Activated CD8-positive, alpha-beta memory T cell treated with anti-CD3 and anti-CD28 coated beads, Interleukin-2, amount 10 ng/mL, durations not matched to agents 7 days and 5 days (primary cell): ENCODE data around the gene PAIP2. TPM values are rescaled to one million over a fixed set of nuclear protein-coding genes. Genes with fewer than 3 reads are reported as not detected.
A peak's percentile ranks its signal among the peaks of the same experiment; 100 is the strongest.

ENCODE experiments used
- ATAC-seq: fragments of 150-1000 bp; cut with Tn5 transposase; one replicate; pipeline ENCODE4 v1.10.0; 2021; ENCODE audit warnings: moderate library complexity
- CTCF ChIA-PET: fragments of 350-600 bp; sonication (Branson Sonifier 250); formaldehyde crosslinking; loops from one replicate; lab custom pipeline; 2021; ENCODE audit warnings: antibody characterized with exemption; lab: Charles Lee
- DNase-seq: peaks from one replicate; pipeline ENCODE4 v3.0.0-alpha.2; 2020
- H3K27ac Mint-ChIP-seq: one replicate; pipeline ENCODE4 v1.8.0; 2021; ENCODE audit warnings: mild to moderate bottlenecking, mixed read lengths
- H3K27me3 Mint-ChIP-seq: one replicate; pipeline ENCODE4 v1.8.0; 2021; ENCODE audit warnings: mixed read lengths
- H3K36me3 Mint-ChIP-seq: one replicate; pipeline ENCODE4 v1.8.0; 2021; ENCODE audit warnings: mild to moderate bottlenecking, mixed read lengths
- H3K4me1 Mint-ChIP-seq: one replicate; pipeline ENCODE4 v1.8.0; 2021; ENCODE audit warnings: mixed read lengths
- H3K4me3 Mint-ChIP-seq: one replicate; pipeline ENCODE4 v1.8.0; 2021; ENCODE audit warnings: mild to moderate bottlenecking, moderate library complexity, mixed read lengths
- H3K9me3 Mint-ChIP-seq: one replicate; pipeline ENCODE4 v1.8.0; 2022; ENCODE audit warnings: low read depth, mixed read lengths
- total RNA-seq, 2 experiments: library from RNA; stranded (reverse); gene quantifications; one replicate each; pipeline ENCODE4 v1.2.3, GENCODE V29; 2021

The PAIP2 gene
- total RNA-seq, 2 experiments from 2014 or later, result 83.4 to 112 TPM

GRCh38 chr5:139392324-139392677, 50.6 kb downstream of the PAIP2 start:
- ATAC-seq (peak; percentile 41), DNase-seq (no peak)
- CTCF ChIA-PET, result interaction anchor here (0.7 to 4.4 kb wide), 14 partner anchors 11 to 223 kb away, joined by 3 to 32 read pairs (median 4); partner anchors contain the start of genes PAIP2 and SPATA24
- no peaks in the 10 kb centered on the region for H3K27me3 Mint-ChIP-seq
- peak overlapping the region; percentile 96 for H3K4me3 Mint-ChIP-seq
- no peaks in the 10 kb centered on the region for H3K9me3 Mint-ChIP-seq
- peaks cover 65% of the 10 kb centered on the region for H3K4me1 Mint-ChIP-seq
- H3K36me3 Mint-ChIP-seq, result peaks cover 24% of the 10 kb centered on the region
- peak overlapping the region; percentile 100 for H3K27ac Mint-ChIP-seq

- peak; percentile 95 for DNase-seq
- peaks cover 63% of the 10 kb centered on the region for H3K4me1 Mint-ChIP-seq
- H3K27ac Mint-ChIP-seq, result peak overlapping the region; percentile 92
- H3K27me3 Mint-ChIP-seq, result no peaks in the 10 kb centered on the region
- no peaks in the 10 kb centered on the region for H3K9me3 Mint-ChIP-seq
- H3K36me3 Mint-ChIP-seq, result peaks cover 26% of the 10 kb centered on the region
- H3K4me3 Mint-ChIP-seq, result peak overlapping the region; percentile 96
- peak; percentile 74 for ATAC-seq
- CTCF ChIA-PET, result interaction anchor here (0.5 to 4.4 kb wide), 12 partner anchors 10 to 195 kb away, joined by 3 to 32 read pairs (median 4); partner anchors contain the start of genes MATR3, PAIP2, SIL1 and SPATA24
Observed at GRCh38 chr5:139392678-139393496, 51.2 kb downstream of the PAIP2 start.

GRCh38 chr5:139393497-139394122, 52.0 kb downstream of the PAIP2 start:
- Mint-ChIP-seq H3K4me1 (peaks cover 60% of the 10 kb centered on the region), H3K27me3 (no peaks in the 10 kb centered on the region), H3K4me3 (peak overlapping the region; percentile 96), H3K9me3 (no peaks in the 10 kb centered on the region), H3K36me3 (peaks cover 26% of the 10 kb centered on the region), H3K27ac (peak overlapping the region; percentile 92)
- DNase-seq, result no peak
- CTCF ChIA-PET, result interaction anchor here (0.7 to 4.4 kb wide), 9 partner anchors 9 to 196 kb away, joined by 3 to 32 read pairs (median 5); partner anchors contain the start of genes MATR3, PAIP2, SIL1 and SPATA24
- no peak for ATAC-seq

GRCh38 chr5:139394123-139394653, 52.5 kb downstream of the PAIP2 start:
- ATAC-seq (peak; percentile 12), DNase-seq (peak; percentile 82)
- CTCF ChIA-PET, result interaction anchor here (0.9 to 2.5 kb wide), 4 partner anchors 9 to 120 kb away, joined by 3 to 13 read pairs (median 6); partner anchors contain the start of gene SPATA24
- peaks cover 60% of the 10 kb centered on the region for H3K4me1 Mint-ChIP-seq
- H3K27ac Mint-ChIP-seq, result peak overlapping the region; percentile 92
- H3K27me3 Mint-ChIP-seq, result no peaks in the 10 kb centered on the region
- peaks cover 25% of the 10 kb centered on the region for H3K36me3 Mint-ChIP-seq
- H3K4me3 Mint-ChIP-seq, result peak overlapping the region; percentile 96
- no peaks in the 10 kb centered on the region for H3K9me3 Mint-ChIP-seq

DNA sequence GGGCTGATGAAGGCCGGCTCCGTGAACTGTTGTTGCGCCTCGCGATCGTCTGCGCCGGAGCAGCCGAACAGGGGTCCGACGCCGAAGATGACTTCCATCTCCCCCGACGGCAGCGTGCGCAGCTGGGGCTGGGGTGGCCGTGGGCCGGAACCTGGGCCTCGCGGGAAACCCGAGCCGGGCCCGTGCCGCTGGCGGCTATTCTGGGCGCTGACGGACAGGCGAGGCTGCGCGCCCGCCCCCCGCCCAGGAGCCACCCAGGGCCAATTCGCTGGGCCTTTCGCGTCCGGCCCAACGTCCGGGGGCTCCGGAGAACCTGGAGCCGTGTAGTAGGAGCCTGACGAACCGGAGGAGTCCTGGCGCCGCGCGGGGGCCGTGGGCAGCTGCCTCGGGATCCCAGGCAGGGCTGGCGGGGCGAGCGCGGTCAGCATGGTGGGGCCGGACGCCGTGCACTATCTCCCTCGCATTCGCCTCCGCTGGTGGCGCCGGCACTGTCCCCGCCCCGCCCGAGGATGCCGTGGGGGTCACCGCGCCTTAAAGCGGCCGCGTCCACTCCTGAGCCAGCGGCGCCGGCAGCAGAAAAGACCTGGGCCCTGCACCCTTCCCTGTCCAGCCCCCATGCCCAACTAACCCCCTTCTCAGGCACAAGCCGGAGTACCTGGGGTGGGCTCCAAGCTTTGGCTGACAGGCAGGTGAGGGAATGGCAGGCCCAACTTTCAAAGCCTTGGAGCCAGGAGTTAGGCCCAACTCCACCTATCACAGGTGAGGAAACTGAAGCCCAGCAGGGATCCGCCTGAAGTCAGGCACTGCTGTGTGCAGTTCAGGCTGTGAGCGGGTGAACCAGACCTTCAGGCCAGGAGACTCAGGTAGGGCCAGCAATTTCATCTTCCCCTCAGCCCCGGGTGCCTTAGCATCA, 53.3 kb downstream of the PAIP2 start, which contains the start of gene PROB1:
Gene PROB1 (minus strand): TSS at position 451 of the 913 bp plus-strand sequence. CDS start 23 bp downstream, at position 428.
- no peak for ATAC-seq
- no peak for DNase-seq
- CTCF ChIA-PET, result interaction anchor here (0.9 to 2.5 kb wide), 7 partner anchors 8 to 119 kb away, joined by 3 to 13 read pairs (median 5); partner anchors contain the start of genes PAIP2 and SPATA24
- Mint-ChIP-seq H3K4me1 (peaks cover 60% of the 10 kb centered on the region), H3K27me3 (no peaks in the 10 kb centered on the region), H3K9me3 (no peaks in the 10 kb centered on the region), H3K4me3 (peak within 1 kb of the TSS; percentile 96), H3K27ac (peak within 1 kb of the TSS; percentile 92), H3K36me3 (peaks cover 22% of the 10 kb centered on the region)

DNA sequence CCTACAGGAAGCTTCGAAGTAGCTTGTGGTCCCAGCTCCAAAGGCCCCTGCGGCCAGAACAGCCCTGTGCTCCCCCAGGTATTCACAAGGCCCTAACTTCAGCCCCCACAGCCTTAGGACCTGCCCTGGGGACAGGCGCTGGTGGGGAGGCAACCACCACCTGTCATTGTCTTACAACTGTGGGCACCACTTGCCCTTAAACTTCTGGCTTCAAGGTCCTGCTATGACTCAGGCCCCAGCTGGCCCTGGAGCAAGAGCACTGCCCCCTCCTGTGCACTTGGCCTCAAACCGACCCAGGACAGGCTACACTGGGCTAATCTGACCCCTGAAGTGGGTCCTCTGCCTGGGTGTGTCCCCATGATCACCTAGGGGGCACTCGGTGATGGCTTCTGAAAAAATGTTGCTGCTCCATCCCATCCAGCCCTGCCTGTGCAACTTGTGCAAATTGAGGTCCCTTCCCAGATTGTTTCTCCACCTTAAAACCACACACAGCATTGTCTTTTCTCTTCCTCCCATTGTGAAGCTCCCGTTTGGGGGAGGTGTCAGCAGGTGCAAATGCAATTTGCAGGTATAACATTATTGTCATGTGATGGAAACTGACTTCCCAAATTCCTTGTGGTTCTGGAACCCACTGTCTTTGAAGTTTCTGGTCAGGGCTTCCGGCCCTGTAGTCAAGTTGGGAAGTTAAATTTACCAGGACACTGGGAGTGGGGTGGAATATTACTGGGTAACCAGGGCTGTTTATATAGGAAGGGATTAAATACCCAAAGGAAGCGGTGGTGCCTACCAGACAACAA, 54.4 kb downstream of the PAIP2 start:
- H3K4me1 Mint-ChIP-seq, result peaks cover 50% of the 10 kb centered on the region
- H3K36me3 Mint-ChIP-seq, result peaks cover 21% of the 10 kb centered on the region
- H3K9me3 Mint-ChIP-seq, result no peaks in the 10 kb centered on the region
- DNase-seq (no peak), ATAC-seq (no peak)
- CTCF ChIA-PET, result interaction anchor here (0.6 to 2.5 kb wide), 6 partner anchors 7 to 817 kb away, joined by 3 to 13 read pairs (median 5); partner anchors contain the start of genes PAIP2 and SPATA24
- peak overlapping the region; percentile 30 for H3K4me3 Mint-ChIP-seq
- H3K27me3 Mint-ChIP-seq, result no peaks in the 10 kb centered on the region
- H3K27ac Mint-ChIP-seq, result peak overlapping the region; percentile 2

DNA sequence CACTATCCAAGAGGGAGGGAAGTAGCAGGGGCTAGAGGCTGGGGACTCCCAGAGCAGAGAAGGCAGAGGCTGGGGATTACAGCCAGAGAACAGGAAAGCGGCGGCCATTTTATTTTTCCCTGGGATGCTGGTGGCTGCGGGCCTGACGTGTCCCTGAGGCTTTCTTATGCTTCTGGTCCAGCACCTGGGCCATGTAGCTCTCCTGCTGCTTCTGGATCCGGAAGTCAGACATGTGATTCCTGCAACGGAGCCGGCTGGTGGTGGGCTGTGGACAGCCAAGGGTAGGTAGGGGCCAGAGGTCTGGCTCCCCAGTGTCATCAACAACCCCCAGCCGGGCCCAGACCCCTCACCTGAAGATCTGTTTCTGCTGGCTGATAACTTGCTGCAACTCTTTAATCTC, 55.0 kb downstream of the PAIP2 start:
- Mint-ChIP-seq H3K4me3 (no peak overlapping the region), H3K4me1 (peaks cover 44% of the 10 kb centered on the region), H3K9me3 (no peaks in the 10 kb centered on the region), H3K36me3 (peaks cover 21% of the 10 kb centered on the region), H3K27ac (no peak overlapping the region), H3K27me3 (no peaks in the 10 kb centered on the region)
- DNase-seq, result no peak
- CTCF ChIA-PET, result interaction anchor here (1.5 kb wide), 2 partner anchors 23 to 27 kb away, joined by 5 read pairs; no protein-coding TSS in a partner anchor
- no peak for ATAC-seq

GRCh38 chr5:139397921-139398320, 56.3 kb downstream of the PAIP2 start:
- Mint-ChIP-seq H3K4me1 (peaks cover 48% of the 10 kb centered on the region), H3K9me3 (no peaks in the 10 kb centered on the region), H3K27me3 (no peaks in the 10 kb centered on the region), H3K36me3 (peaks cover 19% of the 10 kb centered on the region), H3K4me3 (no peak overlapping the region), H3K27ac (no peak overlapping the region)
- DNase-seq (no peak), ATAC-seq (no peak)
- CTCF ChIA-PET, result interaction anchor here (1.5 kb wide), 1 partner anchor 23 kb away, joined by 3 read pairs; no protein-coding TSS in a partner anchor

- Mint-ChIP-seq H3K9me3 (no peaks in the 10 kb centered on the region), H3K4me1 (peaks cover 61% of the 10 kb centered on the region), H3K27ac (peak overlapping the region; percentile 74), H3K4me3 (no peak overlapping the region), H3K27me3 (no peaks in the 10 kb centered on the region), H3K36me3 (peaks cover 19% of the 10 kb centered on the region)
- no peak for ATAC-seq
- CTCF ChIA-PET, result interaction anchor here (1.3 to 1.6 kb wide), 3 partner anchors 12 to 113 kb away, joined by 3 to 4 read pairs (median 3); no protein-coding TSS in a partner anchor
- DNase-seq, result no peak
Observed at GRCh38 chr5:139399501-139400121, 58.0 kb downstream of the PAIP2 start.

GRCh38 chr5:139401546-139401945, 59.9 kb downstream of the PAIP2 start:
- Mint-ChIP-seq H3K27me3 (no peaks in the 10 kb centered on the region), H3K36me3 (peaks cover 11% of the 10 kb centered on the region), H3K9me3 (no peaks in the 10 kb centered on the region), H3K27ac (no peak overlapping the region), H3K4me1 (peaks cover 53% of the 10 kb centered on the region), H3K4me3 (no peak overlapping the region)
- CTCF ChIA-PET, result interaction anchor here (0.8 to 4.2 kb wide), 12 partner anchors 10 to 860 kb away, joined by 3 to 32 read pairs (median 4); partner anchors contain the start of gene MZB1
- DNase-seq (no peak), ATAC-seq (no peak)

DNA sequence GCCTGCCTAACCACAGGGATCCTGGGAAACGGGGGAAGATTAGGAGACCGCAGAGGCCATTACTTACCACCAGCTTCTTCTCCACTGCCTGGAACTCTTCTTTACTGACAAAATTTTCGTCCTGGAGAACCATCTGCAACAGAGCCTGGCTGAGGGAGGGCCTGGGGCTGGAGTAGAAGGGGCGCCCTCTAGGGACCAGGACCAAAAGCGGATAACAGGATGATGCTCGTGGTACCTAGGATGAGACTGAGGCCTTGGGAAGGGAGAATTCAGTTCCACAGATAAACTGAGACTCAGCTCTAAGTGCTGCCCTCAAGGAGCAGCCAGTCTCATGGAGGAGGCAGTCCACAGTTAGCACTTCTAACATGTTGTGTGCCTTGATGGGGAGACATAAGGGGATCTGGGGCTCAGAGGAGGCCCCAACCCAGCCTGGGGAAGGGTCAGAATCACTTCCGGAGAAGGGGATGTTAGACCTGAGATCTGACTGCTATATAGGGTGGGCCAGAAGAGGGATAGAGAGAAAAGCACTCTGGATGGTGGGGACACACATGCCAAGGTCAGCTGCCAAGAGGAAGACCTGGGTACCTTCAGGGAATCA, 61.0 kb downstream of the PAIP2 start:
- CTCF ChIA-PET, result interaction anchor here (0.7 to 4.2 kb wide), 17 partner anchors 8 to 861 kb away, joined by 3 to 32 read pairs (median 5); partner anchors contain the start of genes MZB1, PROB1 and STING1
- no peak for ATAC-seq
- H3K36me3 Mint-ChIP-seq, result peaks cover 8% of the 10 kb centered on the region
- H3K4me1 Mint-ChIP-seq, result peaks cover 50% of the 10 kb centered on the region
- no peaks in the 10 kb centered on the region for H3K27me3 Mint-ChIP-seq
- DNase-seq, result peak; percentile 53
- peak overlapping the region; percentile 92 for H3K4me3 Mint-ChIP-seq
- no peaks in the 10 kb centered on the region for H3K9me3 Mint-ChIP-seq
- peak overlapping the region; percentile 99 for H3K27ac Mint-ChIP-seq
